Prostate gland (tissue), 2 donors: ENCODE results near the gene PTPRD.

ENCODE experiments used
- CTCF ChIP-seq, 4 experiments: fragments of 200-600 bp in 2 of 4; fragments of 450-650 bp in 2 of 4; sonication (generic) in 2 of 4; IDR thresholded peaks; 1 replicate in 3 of 4; 2 replicates in 1 of 4; pipeline ENCODE4 v1.5.1; 2016 to 2019; ENCODE audit warnings: antibody characterized with exemption in 4 of 4, mild to moderate bottlenecking in 2 of 4, moderate library complexity in 2 of 4
- POLR2A ChIP-seq: fragments of 450-650 bp; IDR thresholded peaks from one replicate; pipeline ENCODE4 v1.6.1; 2016; ENCODE audit warnings: antibody characterized with exemption, mild to moderate bottlenecking
- POLR2AphosphoS5 ChIP-seq: sonication (generic); formaldehyde crosslinking; IDR thresholded peaks from one replicate; pipeline ENCODE4 v1.6.1; 2017; ENCODE audit warnings: antibody characterized with exemption

- TF ChIP-seq POLR2AphosphoS5 (no peak), CTCF (IDR thresholded peaks at IDR 0.05) (no peak), POLR2A (no peak)
These were observed 2327.9 kb downstream of the PTPRD start for GRCh38 chr9:8284884-8285283.
